Fibroblast of the aortic adventitia (primary cell): ENCODE results near the gene QRICH2. TPM values are rescaled to one million over a fixed set of nuclear protein-coding genes. Genes with fewer than 3 reads are reported as not detected.

Source experiments
- DNase-seq: peaks from one replicate; pipeline ENCODE4 v3.0.0-alpha.2; 2010; ENCODE audit warnings: low read depth
- H3K4me3 ChIP-seq: 2 replicates; pipeline ENCODE4 v1.5.1; 2011; ENCODE audit warnings: low read depth, mild to moderate bottlenecking, control low read depth, low read length, moderate library complexity
- total RNA-seq: library from RNA; depleted of rRNA; stranded (reverse); fragments of >200 nt; gene quantifications from 2 replicates; pipeline ENCODE4 v1.2.3, GENCODE V29; 2012; ENCODE audit warnings: low replicate concordance
- TF ChIP-seq, protein P1 (sequence below): IDR thresholded peaks from 2 replicates; pipeline ENCODE4 v1.5.1; 2011; ENCODE audit warnings: mild to moderate bottlenecking, low read length, control low read depth, inconsistent platforms; ENCODE audit not compliant: insufficient read depth

QRICH2 gene
- total RNA-seq, 1 donor = 1.8 TPM

DNA sequence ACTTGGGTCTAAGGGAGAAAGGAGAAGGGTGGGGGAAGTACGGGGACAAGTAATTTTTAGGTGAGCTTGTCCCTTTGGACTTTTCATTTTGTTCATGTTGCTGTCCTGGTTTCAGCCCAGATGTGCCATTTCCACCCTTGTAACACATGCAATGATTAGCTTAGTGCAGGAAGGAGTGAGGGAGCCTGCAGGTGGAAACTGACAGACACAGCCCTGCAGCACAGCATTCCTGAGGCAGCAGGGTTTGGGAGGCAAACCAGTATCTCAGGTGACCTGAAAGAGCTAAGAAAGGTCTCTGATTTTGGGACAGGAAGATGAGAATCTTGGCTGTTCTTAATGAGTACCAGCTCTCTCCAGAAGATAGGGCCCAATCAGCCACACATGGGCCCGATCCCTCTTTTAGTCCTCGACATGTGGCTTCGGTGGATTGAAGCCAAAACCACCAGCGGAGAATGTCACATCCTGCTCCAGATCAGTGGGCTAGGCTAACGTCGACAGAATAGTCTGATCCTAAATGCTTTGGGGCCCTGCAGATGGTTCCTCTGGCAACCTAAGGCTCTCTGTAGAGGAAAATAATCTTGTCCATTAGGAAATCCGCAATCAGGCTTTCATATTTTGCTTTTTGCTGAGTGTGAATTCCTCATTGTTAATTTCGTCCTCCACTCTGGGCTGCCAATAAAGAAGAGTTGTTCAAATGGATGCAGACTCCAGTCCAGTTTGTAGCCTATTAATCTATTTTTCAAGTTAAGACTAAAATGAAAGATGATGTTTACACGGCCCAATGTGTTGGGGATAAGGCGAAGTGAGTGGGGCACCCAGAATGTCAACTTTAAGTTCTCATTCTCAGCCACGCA is 64.0 kb downstream of the QRICH2 start:
- DNase-seq = no peak
- TF ChIP-seq, protein P1, sequence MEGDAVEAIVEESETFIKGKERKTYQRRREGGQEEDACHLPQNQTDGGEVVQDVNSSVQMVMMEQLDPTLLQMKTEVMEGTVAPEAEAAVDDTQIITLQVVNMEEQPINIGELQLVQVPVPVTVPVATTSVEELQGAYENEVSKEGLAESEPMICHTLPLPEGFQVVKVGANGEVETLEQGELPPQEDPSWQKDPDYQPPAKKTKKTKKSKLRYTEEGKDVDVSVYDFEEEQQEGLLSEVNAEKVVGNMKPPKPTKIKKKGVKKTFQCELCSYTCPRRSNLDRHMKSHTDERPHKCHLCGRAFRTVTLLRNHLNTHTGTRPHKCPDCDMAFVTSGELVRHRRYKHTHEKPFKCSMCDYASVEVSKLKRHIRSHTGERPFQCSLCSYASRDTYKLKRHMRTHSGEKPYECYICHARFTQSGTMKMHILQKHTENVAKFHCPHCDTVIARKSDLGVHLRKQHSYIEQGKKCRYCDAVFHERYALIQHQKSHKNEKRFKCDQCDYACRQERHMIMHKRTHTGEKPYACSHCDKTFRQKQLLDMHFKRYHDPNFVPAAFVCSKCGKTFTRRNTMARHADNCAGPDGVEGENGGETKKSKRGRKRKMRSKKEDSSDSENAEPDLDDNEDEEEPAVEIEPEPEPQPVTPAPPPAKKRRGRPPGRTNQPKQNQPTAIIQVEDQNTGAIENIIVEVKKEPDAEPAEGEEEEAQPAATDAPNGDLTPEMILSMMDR = no peak
- no peak overlapping the region for H3K4me3 ChIP-seq

DNA sequence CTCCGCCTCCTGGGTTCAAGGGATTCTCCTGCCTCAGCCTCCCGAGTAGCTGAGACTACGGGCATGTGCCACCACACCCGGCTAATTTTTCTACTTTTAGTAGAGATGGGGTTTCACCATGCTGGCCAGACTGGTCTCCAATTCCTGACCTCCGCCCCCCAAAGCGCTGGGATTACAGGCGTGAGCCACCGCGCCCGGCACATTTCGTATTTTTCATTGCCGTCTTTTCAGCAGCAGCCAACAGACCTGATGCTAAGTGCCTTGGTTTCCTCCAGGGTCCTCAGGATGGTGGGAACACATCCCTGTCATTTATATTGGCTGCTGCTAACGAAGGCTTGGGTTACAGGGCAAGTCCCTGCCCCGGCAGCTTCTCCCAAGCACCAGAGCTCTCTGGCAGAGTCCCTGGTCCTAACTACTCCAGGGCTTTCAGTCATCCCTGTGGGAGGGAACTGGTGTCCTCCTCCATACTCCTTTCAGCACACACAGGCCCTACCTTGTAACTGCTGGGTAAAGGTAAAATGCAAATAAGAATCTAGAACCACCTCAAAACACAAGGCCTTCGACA is 66.3 kb downstream of the QRICH2 start:
- H3K4me3 ChIP-seq = no peak overlapping the region
- TF ChIP-seq, protein P1 = no peak
- no peak for DNase-seq

DNA sequence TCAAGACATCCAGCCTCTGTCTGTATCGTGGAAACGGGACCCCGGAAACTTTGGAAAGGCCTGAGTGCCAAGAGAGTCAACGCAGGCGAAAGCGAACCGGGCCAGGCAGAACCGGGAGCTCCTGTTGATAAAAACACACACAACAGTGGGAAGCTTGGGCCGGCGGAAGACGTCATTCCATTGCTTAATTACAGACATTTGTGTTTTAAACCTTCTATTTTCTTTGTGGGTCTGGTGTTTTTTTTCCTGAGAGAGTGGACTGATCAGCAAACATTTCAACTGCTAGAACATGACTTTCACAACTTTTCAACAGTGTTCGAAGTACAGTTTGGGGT is 66.9 kb downstream of the QRICH2 start:
- DNase-seq = no peak
- H3K4me3 ChIP-seq = peak overlapping the region; percentile 59
- TF ChIP-seq, protein P1 = no peak

DNA sequence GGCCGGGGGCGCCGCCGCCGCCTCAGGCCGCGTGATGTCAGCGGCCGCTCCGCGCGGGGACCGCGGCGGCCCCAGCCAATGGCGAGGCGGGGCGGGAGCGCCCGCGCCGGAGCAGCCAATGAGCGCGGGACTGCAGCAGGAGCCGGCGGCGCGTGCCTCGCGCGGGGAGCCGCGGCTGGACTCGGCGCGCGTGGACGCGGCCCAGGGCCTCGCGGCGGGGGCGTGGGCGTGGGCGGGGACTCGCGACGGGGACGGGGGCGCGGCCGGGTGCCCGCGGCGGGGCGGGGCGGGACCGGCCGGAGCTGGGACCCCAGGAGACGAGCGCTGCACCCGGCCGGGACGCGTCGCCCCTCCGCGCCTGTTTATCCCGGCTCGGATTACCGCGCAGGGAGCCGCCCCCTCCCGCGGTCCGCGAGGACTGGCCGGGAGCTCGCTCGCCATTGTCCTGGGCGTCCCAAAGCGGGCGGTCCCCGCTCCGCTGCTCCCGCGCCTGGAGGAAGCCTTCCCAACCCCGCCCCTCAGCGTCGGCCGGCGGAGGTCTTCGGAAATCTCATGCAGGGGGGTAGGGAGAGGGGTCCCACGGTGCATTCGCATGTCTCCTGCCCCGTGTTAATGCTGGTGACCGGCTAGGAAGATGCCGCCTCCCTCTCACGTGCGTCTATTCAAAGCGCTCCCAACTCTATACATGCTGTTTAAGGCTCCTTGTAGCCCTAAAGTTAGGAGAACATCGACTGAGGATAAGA is 67.4 kb downstream of the QRICH2 start, which contains the start of gene RNF157:
TSS of gene RNF157 (minus strand) at position 33 of the 743 bp plus-strand sequence. CDS start 253 bp downstream, outside the sequence.
- TF ChIP-seq, protein P1 = no peak
- H3K4me3 ChIP-seq = peak within 1 kb of the TSS; percentile 59
- peak; percentile 13 for DNase-seq

DNA sequence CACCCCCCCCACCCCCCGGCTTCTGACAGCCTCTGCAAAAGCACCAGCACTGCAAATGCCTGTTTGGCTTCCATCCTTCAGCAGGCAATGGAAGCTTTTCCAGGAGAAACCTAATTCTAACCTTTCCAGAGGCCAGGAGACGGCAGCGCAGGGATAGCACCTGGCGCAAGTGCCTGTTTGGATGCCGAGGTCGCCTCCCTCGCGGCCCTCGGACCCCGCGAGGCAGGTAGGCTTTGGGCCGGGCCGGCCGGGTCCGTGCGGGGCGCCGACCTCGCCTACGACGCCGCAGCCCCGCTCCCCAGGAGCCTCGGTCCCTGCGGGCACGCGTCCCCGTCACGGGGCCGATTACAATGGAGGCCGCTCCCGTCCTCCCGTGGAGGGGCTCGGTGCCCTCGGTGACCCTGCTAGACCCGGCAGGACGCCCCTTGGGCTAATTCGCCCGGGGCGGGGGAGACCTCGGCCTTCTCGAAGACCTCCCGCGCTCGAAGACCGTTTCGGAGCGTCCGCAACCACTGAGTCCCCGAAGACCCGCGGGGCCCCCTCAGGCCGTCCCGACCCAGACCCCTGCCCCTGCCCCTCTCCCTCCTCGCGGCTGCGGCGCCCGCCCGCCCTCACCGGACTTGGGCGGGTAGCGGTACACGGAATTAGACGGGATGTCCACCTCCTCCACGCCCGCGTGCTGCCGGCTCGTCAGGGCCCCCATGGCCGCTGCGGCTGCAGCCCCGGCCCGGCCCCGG is 68.4 kb downstream of the QRICH2 start:
- TF ChIP-seq, protein P1 = no peak
- DNase-seq = no peak
- no peak overlapping the region for H3K4me3 ChIP-seq

DNA sequence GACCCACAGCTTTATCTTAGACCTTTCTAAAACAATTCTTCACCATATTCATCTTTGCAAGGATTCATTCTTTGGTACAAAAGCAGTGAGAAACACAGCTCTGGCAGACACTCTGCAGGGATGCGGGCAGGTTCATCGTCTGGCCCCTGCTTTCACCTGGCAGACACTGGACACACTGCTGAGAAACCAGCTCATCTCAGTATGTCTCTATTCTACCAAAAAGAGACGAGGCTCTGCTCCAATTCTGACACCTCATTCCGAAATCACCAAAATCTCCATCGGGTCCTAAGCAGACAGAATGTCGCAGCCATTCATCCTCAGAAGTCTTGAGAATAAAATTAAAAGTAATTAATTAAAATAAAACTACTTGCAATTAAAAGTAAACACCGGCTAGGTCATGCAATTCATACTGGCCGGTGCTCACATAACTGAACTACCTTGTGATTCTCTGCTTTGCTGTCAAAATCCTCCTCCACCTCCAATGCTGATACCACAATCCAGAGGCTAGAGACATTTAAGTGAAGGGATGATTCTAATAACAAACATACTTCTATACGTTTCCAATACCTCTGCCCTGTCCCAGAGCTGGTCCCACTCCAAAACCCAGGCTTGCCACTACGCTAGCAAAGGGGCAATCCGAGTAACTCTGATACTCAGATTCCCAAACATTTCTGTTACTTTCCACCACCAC is 69.1 kb downstream of the QRICH2 start:
- no peak for DNase-seq
- TF ChIP-seq, protein P1 = no peak
- H3K4me3 ChIP-seq = no peak overlapping the region
